SK-N-SH (cell line): ENCODE results near the gene CDH9.

Experiments
- CTCF ChIP-seq: fragments of 200-600 bp; sonication (generic); IDR thresholded peaks from 2 replicates; pipeline ENCODE4 v1.6.1; 2017; ENCODE audit warnings: antibody characterized with exemption, mild to moderate bottlenecking, moderate library complexity
- EP300 ChIP-seq, 2 experiments: IDR thresholded peaks; 2 replicates each; pipeline versions ENCODE4 v1.4.0 to v1.6.1; 2012; ENCODE audit warnings: borderline replicate concordance in 1 of 2, low read depth in 1 of 2, low read length in 1 of 2
- JUND ChIP-seq: IDR thresholded peaks from 2 replicates; pipeline ENCODE4 v1.4.0; 2012
- MAX ChIP-seq: IDR thresholded peaks from 2 replicates; pipeline ENCODE4 v1.4.0; 2012; ENCODE audit warnings: low read depth
- MXI1 ChIP-seq: IDR thresholded peaks from 2 replicates; pipeline ENCODE4 v1.6.1; 2012; ENCODE audit warnings: mild to moderate bottlenecking, low read depth, low read length, improper control_type of control experiment
- POLR2AphosphoS5 ChIP-seq: IDR thresholded peaks from 2 replicates; pipeline ENCODE4 v1.6.1; 2012; ENCODE audit warnings: low read depth, low read length
- RFX5 ChIP-seq: IDR thresholded peaks from 2 replicates; pipeline ENCODE4 v1.6.1; 2012; ENCODE audit warnings: mild to moderate bottlenecking, improper control_type of control experiment, low read length
- SMC3 ChIP-seq: IDR thresholded peaks from 2 replicates; pipeline ENCODE4 v1.6.1; 2012; ENCODE audit warnings: low read depth, low read length, improper control_type of control experiment
- TEAD4 ChIP-seq: IDR thresholded peaks from 2 replicates; pipeline ENCODE4 v1.4.0; 2012; ENCODE audit warnings: mild to moderate bottlenecking, borderline replicate concordance; ENCODE audit not compliant: insufficient read depth

DNA sequence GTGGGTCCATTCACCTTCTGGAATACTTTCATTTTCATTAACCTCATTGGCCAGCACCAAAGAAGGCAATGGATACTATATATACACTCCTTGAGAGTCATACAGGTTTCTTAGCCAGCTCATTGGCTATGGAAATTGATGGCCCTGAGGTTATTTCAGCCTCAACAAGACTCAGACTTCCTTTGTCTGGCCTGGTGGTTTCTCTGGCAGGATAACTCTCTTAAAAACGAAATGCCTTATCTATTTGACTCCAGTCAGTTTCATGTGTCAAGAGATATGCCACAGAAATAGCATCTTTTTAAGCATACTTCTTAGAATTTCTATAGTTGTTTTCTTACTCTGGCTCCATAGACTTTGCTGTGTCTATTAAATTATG, 28.9 kb downstream of the CDH9 start:
- no peak for TF ChIP-seq POLR2AphosphoS5
- TF ChIP-seq CTCF, result no peak
- TF ChIP-seq JUND, result no peak
- no peak for TF ChIP-seq MXI1
- TF ChIP-seq MAX, result no peak
- TF ChIP-seq RFX5, result no peak
- no peak for TF ChIP-seq EP300 (IDR thresholded peaks at IDR 0.05; ENCODE audit: borderline replicate concordance in 1 of 2, low read depth in 1 of 2, low read length in 1 of 2)
- TF ChIP-seq SMC3, result no peak
- no peak for TF ChIP-seq TEAD4
